Stimulated activated CD4-positive, alpha-beta T cell treated with anti-CD3 and anti-CD28 coated beads, Interleukin-4, amount 100 ng/mL, for 48 hours (primary cell): ENCODE data around the gene ERICH2.

Experiments used
- DNase-seq, 2 donors: peaks; one replicate each; pipeline ENCODE4 v3.0.0-alpha.2; 2020; ENCODE audit warnings: low read depth in 2 of 2

ERICH2 gene

DNA sequence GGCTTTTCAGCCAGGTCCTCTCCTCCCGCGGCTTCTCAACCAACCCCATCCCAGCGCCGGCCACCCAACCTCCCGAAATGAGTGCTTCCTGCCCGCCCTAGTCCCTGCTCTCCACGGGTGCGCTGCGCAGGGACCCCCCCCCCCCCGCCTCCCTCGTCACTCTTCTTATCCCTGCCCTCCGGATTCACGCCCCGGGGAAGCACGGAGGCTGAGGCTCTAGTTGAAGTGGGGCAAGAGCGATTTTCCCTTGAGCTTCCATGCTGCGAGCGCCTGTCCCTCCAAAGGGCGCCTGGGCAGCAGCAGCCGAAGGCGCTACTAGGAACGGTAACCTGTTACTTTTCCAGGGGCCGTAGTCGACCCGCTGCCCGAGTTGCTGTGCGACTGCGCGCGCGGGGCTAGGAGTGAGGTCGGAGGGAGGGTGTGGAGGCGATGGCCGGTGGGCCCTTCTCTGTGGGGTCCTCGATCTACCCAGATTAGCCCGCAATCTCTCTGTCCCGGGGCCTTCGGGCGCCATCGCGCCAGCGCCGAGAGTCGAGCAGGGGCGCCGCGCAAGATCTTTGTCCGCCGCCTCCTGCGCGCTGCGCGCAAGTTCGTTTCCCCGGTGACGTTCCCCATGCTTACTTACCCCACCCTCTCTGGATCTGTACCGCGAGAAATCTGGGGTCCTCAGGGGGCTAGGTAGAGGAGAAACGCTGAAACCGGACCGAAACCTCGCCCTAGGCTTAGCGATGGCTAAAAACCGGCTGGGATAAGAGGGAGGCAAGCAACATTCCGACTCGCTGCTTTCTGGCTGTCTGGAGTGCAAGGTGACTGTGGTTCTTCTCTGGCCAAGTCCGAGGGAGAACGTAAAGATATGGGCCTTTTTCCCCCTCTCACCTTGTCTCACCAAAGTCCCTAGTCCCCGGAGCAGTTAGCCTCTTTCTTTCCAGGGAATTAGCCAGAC is 47.2 kb downstream of the ERICH2 start:
- DNase-seq, result no peak

DNA sequence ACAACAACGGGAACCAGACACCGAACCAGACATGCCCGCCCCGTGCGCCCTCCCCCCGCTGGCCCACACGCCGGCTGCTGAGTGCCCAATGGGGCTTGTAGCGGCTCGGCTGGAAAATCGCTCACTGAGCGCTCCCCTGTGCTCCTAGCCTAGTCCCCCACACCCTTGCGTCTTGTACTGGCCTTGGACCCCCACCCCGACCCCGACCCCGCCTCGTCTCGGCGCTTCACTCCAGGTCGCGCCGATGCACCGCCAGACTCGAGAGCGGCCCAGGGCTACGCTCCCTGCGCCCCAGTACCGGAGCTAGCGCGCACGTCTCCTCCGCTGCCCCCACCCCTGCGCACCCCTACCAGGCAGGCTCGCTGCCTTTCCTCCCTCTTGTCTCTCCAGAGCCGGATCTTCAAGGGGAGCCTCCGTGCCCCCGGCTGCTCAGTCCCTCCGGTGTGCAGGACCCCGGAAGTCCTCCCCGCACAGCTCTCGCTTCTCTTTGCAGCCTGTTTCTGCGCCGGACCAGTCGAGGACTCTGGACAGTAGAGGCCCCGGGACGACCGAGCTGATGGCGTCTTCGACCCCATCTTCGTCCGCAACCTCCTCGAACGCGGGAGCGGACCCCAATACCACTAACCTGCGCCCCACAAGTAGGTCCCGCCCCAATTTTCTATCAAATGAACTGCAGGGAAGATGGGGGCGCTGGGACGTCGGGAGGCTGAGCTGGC is 48.0 kb downstream of the ERICH2 start:
- DNase-seq, result no peak

DNA sequence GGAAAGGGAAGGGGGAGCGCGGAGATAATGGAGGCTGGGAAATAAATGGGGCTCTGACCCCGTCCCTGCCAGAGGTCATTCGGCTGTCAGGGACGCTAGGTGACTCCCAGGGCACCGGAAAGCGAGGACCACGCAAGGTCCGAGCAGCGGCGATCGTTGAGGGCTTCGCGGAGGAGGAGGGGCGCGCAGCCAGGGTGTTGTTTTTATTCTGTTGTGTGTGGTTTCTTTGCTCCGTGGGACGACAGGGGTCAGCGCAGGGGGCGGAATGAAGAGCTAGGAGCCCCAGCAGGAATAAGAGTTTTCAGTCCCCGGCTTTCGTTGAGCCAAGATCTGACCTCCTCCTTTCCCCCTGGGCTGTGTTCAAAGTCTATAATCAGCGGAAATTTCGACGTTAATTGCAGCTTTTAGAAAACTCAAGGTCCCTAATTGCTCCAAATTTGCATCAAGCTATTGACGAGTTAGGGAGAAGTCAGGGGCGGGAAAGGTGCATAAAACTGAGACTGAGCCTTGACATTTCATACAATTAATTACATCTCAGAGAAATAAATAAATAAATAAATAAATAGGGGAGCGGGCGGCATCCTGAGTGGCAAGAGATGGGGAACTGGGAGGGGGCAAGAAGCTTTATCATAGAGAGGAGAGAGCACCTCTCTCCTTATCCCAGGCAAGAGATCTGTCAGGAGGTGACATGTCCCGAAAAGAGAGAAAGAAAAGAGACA is 48.7 kb downstream of the ERICH2 start:
- no peak for DNase-seq

DNA sequence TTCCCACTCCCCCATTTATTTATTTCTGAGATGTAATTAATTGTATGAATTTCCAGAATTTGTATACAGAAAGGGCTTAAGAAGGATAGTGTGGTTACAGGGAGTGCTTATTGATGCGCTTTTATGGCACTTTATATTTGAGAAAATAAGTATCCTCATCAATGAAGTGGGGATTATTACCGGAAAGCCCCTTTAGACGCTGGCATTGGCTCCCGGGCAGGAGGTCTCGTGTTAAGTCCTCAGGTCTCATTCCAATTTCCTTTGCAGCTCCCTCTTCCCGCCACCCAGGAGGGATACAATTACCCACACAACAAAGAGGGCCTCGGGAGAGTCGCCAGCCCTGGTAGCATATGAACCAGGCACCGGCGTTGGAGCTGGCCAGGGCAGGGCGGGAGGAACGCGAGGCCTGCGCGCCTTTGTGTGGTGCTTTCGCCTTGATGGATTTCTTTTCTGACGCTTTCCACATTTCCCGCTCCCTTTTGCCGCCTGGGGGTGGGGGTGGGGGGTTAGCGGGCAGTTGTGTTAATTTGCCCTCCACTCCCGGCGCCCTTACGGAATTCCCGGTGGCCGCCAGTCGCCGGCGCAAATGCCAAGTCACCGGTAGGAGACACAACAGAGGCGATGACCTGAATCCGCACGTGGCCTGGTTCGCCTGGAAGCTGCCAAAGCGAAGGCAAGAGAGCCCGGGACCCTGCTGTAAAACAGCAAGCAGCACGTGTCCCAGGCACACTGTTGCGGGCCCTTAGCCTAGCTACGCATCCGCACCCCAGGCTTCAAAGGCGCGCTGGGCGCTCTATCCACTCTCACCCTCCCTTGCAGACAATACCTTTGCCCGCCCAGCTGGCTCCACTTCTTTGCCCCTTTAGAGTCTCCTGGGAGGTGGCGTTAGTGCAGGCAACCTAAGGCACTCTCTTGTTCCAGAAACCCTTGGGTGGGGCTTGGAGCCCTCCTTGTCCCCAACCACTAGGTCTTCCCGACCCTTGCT is 49.8 kb downstream of the ERICH2 start:
- DNase-seq, result no peak

DNA sequence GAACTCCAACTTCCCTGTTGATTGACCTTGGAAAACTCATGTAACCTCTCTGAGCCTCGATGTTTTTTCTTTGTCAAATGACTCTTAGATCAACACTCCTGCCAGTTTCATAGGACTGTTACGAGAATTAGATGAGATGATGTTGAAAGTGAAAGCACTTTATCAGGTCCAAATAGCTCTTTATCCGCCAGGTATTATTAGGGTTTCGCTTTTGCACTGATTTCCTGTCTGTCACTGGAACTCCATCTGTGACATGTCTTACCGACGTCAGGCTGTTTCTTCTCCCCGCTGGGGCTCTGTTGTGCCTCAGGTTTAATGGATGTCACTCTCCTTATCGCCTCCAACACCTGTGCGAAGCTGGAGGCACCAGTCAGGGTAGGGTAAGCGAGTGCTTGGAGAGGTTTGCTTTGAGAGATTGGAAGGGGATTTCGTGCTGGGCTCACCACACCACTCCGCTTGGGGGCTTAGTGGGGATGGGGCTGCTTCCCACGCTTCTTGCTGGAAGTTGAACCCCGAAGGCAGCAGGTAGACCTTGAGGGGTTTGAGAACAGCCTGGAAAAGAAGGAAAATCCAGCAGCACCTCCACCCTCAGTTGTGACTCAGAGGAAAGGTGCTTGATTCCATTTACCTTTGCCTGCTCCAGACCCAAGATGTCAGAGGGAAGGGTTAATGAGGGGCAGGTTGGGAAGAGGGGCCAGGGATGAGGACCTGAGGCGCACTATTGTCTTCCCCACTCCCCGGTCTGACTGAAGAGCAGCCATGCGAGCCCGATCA is 50.8 kb downstream of the ERICH2 start:
- DNase-seq, result no peak

DNA sequence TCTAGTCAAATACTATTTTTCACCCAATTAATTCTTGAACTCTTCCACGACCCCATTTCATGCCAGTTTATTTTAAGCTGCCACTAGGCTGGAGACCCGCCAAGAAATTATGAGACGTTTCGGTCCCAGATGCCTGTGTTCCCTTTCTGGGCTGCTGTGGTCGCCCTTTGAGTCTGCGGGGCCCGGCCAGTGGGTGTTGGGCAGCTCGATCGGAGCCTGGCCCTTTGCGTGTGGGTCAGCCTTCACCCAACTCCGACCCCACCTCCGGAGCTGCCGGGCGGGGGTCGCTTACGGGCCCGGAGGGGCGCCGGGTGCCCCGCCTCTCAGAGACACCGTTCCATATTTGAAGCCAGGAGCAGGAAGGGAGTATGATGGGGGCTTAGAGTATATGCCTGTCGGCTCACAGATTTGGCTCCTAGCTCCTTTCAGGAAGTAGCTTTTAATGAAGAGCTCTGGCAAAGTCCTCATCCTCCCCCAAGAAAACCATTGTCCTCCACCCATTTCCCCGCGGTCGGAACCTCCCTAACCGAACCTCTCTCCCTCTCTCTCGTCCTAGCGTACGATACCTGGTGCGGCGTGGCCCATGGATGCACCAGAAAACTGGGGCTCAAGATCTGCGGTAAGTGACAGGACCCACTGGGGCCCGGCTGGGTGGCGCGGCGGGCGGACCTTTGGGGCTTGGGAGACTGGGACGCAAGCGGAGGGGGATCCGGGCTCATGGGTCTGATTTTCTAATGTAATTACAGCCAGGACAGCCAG is 51.5 kb downstream of the ERICH2 start:
- DNase-seq, result no peak

DNA sequence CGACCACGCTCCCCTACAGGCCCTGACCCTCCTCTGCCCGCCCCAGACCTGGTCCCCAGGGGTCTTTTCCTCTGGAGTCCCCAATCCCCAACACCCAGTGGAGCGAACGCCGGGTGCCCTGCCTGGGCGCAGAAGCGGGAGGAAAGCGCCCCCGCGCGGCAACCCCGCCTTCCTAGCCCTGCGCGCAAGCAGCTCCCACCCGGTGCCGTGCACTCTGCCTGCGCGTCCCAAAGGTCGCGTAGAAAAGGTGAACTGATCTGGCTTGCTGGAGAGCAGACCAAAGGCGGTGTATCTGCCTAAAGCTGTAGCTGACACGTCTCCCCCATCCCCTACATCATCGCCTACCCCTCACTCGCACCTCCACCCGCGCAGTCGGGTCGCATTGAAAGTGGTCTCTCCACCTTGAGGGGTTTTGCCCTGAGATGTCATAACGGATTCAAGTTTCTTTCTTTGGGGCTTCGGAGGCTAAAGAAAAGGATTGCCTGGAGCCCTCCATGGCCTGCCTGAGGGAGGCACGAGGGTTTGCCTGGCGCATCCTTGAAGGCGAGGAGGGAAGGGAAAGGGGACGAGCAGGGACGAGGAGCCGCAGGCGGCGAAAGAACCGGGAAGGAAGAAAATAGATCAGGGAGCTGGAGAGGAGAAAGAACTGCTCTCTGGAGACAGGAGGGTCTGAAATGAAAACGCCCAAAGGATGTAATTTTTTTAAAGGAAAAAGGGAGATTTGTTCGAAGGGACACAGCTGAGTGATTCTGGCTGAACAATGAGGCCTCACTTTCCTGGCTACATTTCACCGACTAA is 52.3 kb downstream of the ERICH2 start:
- peak in 1 of 2 donors; percentile 43 for DNase-seq

DNA sequence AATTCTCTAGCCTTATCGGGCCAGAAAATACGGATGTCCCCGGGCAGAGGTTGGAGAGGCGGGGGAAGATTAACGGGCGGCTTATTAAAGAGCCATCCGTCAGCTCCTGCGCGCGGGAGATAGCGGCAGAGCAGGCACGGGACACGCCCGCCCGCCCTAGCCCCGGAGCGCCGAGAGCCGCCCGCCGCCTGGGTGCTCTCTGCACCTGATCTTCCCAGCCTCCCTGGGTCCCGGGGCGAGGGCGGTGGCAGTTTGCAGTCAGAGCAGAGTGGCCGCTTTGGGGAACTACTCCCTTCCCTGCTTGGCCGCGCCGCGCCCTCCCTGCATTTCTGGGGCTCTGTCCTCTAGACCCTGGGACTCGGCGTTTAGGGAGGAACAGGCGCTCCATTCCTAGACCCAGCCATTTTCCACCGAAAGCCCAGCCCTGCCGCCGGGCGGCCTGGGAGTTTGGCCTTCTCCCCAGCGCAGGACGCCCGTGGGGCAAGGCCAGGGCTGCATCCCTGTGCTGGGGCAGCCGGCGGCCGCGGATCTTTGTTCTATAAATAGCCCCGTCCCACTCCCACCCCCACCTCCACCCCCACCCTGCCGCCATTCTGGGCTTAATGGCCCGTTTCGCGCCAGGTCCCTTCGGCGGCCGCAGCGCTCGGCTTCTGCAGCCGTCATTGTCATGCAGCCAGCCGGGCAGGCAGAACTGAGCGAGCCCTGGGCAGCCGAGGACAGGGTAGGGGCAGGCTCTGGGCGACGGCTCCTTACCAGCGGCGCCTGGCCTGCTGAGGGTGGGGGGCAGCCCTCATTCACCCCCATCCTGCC is 53.1 kb downstream of the ERICH2 start:
- no peak for DNase-seq

DNA sequence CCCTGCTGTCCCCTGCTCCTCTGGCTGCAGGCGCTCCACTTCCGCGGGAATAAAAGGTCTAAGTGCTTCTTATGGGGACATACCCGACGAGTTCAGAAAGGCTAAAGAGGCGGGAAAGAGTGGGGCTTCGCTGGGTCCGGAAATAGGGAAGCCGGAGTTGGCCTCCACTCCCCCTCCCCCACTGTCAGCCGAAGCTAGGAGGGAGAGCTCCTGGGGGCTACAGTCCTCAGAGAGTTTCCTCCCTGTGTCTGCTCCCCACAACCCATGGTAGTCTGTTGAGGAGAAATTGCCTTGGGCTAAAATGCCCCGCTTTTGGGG is 53.7 kb downstream of the ERICH2 start:
- DNase-seq, result no peak

DNA sequence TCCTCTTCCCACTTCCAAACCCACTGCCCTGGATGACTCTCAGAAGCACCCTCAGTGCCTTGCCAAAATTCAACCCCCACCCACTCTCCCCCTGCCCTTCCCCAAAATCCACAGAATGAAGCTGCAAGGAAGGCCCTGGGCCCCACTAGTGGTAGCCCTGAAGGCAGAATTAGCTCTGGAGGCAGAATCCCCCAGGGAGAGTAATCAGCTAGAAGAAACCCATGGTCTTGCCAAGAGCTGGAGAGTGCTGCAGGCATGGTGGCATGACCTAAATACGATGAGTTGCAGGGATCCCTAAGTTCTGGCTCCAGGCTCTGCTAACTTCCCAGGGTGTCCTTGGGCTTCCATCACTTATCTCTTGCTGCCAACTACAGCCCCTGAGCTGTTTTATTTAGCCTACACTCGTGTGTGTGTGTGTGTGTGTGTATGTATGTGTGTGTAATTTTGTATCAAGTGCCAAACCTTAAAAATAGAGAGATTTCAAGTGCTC is 54.4 kb downstream of the ERICH2 start:
- DNase-seq, result no peak

DNA sequence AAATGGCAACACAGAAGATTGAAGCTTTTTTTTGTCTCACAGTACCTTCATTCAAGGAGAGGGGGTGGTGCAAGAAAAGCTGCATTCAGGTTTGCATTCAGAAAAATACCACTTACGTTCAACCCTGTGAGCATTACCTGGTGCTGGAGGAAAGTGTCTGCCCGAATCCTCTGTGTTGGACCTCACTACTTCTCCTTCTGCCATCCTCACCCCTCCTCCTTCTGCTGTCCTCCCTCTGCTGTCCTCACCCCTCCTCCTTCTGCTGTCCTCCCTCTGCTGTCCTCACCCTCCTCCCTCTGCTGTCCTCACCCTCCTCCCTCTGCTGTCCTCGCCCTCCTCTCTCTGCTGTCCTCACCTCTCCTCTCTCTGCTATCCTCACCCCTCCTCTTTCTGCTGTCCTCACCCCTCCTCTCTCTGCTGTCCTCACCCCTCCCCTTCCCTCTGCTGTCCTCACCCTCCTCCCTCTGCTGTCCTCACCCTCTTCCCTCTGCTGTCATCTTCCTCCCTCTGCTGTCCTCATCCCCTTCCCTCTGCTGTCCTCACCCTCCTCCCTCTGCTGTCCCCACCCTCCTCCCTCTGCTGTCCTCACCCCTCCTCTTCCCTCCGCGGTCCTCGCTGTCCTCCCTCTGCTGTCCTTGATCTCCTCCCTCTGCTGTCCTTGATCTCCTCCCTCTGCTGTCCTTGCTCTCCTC is 57.8 kb downstream of the ERICH2 start:
- DNase-seq, result no peak

DNA sequence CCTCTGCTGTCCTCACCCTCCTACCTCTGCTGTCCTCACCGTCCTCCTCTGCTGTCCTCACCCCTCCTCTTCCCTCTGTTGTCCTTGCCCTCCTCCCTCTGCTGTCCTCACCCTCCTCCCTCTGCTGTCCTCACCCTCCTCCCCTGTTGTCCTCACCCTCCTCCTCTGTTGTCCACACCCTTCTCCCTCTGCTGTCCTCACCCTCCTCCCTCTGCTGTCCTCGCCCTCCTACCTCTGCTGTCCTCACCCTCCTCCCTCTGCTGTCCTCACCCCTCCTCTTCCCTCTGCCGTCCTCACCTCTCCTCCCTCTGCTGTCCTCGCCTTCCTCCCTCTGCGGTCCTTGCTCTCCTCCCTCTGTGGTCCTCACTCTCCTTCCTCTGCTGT is 58.3 kb downstream of the ERICH2 start:
- no peak for DNase-seq

DNA sequence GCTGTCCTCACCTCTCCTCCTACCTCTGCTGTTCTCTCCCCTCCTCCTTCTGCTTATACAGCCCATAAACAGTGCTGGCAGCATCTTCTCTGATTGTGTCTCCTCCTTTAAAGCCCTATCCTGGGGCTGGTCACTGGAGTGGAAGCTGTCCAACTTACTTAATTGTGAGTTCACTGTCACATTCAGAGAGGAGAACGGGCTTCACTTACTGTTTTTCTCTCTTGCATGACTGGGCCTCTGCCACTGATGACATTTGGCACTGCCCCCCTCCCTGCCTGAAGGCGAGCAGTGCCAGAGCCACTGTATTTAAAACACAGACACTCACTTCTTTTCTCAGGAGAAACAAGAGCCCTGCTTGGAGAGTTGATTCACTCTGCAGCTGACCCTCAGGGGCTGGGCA is 58.9 kb downstream of the ERICH2 start:
- DNase-seq, result no peak

DNA sequence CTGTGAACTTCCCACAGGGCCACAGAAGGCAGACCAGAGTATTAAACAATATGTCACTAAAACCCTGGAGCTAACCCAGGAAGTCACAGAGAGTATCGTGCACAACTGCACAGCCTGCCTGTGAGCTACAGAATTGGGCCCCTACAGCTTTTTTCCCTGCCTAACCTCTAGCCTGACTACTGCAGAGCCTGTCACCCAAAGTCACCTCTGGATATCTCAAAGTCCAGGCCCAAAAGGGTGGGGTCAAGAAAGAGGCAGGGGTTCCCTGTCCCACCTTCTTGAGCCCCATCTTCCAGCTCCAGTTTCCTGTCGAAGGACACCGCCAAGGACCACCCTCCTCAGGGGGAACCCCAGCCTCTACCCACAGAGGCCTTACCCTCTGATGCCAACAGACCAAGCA is 60.0 kb downstream of the ERICH2 start:
- DNase-seq, result no peak

DNA sequence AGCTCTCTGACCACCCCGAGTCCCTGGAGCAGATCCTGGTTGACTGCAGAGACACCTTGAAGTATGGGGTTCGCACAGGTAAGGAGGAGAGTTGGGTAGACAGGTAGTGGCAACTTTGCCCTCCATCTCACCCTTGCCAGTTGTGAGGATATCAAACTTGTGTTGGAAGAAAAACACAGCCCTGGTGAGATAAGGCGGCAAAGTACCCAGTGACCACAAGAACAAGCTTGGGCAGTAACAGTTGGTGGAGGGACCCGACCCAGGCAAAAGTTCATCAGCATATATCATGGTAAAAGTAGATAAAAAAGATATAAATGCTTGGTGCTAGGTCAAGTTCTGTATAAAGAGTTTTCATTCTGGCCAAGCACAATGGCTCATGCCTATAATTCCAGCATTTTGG is 60.9 kb downstream of the ERICH2 start:
- DNase-seq, result no peak

DNA sequence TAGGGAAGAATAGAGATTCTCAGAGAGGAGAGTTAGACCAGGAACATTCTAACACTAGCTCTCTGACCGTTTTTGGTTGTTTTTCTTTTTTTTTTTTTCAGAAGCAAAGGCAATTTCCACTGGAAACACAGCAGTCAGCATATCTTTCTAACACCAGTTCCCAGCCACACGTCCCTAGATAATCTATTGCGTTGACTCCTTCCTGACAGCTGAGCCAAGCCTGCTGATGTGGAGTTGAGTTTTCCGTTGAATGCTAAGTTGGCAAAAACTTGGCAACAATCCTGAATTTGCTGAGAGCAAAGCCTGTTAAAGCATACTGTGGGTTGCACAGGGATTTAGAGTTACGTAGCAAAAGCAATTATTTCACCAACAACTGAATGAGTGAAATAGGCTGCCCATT is 65.8 kb downstream of the ERICH2 start:
- no peak for DNase-seq

DNA sequence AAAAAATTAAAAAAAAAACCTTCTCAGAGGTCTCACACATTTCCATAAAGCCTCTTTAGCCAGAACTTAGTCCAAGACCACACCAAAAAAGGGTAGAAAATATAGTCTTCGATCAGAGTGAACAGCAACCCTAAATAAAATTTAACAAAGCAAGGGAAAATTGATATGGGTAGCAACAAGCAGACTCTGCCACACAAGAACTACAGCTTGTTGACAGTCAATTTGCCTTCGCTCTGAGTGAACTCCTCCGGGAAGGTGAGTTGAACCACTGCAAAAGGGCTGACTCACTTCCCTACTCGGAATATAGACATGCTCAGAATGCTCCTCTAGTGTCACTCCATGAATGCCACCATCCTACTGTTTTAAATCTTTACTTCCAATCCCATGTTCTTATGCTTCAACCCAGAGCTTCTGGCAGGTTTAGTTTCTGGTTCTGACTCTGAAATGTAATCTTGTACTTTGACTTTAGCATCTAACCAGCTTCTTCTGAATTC is 70.6 kb downstream of the ERICH2 start:
- no peak for DNase-seq
